K562 (cell line): ENCODE measurements around the gene TUBA1A. TPM values are rescaled to one million over a fixed set of nuclear protein-coding genes. Genes with fewer than 3 reads are reported as not detected.
A peak's percentile ranks its signal among the peaks of the same experiment; 100 is the strongest.

ENCODE experiments used
- CHAMP1 ChIP-seq: fragments of 450-650 bp; IDR thresholded peaks from 2 replicates; pipeline ENCODE4 v1.6.1; 2016; ENCODE audit warnings: mild to moderate bottlenecking
- CHD1 ChIP-seq: fragments of 200-600 bp; sonication (generic); IDR thresholded peaks from one replicate; pipeline ENCODE4 v1.6.1; 2012; ENCODE audit warnings: mild to moderate bottlenecking, moderate library complexity, low read length, inconsistent platforms
- DACH1 ChIP-seq: fragments of 450-650 bp; IDR thresholded peaks from 2 replicates; pipeline ENCODE4 v1.6.1; 2018; ENCODE audit not compliant: partially characterized antibody
- GTF2E2 ChIP-seq: fragments of 200-800 bp; sonication (Bioruptor generic); IDR thresholded peaks from 2 replicates; pipeline ENCODE4 v1.6.1; 2016; ENCODE audit warnings: missing genetic modification characterization, missing compliant biosample characterization
- HDAC6 ChIP-seq: IDR thresholded peaks from 2 replicates; pipeline ENCODE4 v1.6.1; 2012; ENCODE audit warnings: low read depth, mild to moderate bottlenecking, control low read depth, inconsistent platforms, low read length, moderate library complexity
- HMBOX1 ChIP-seq: sonication (generic); IDR thresholded peaks from 2 replicates; pipeline ENCODE4 v1.6.1; 2016
- HMG20B ChIP-seq: fragments of 250-450 bp; sonication (Bioruptor Pico); IDR thresholded peaks from 2 replicates; pipeline ENCODE4 v1.5.0; 2021; ENCODE audit warnings: mild to moderate bottlenecking
- MTA3 ChIP-seq: fragments of 450-650 bp; formaldehyde crosslinking; IDR thresholded peaks from 2 replicates; pipeline ENCODE4 v1.6.1; 2017; ENCODE audit warnings: mild to moderate bottlenecking, borderline replicate concordance
- PHF8 ChIP-seq: fragments of 200-600 bp; sonication (generic); IDR thresholded peaks from 2 replicates; pipeline ENCODE4 v1.6.1; 2012; ENCODE audit warnings: mixed run types, mild to moderate bottlenecking, inconsistent platforms, low read length, moderate library complexity, borderline replicate concordance
- POLR2G ChIP-seq: fragments of 200-400 bp; formaldehyde crosslinking; IDR thresholded peaks from 2 replicates; pipeline ENCODE4 v1.6.1; 2017; ENCODE audit warnings: low read depth, mild to moderate bottlenecking, antibody characterized with exemption, low read length, moderate library complexity
- PTBP1 ChIP-seq: fragments of 200-400 bp; formaldehyde crosslinking; IDR thresholded peaks from 2 replicates; pipeline ENCODE4 v1.6.1; 2017; ENCODE audit warnings: low read depth, low read length
- RCOR1 ChIP-seq, 2 experiments: IDR thresholded peaks; 2 replicates each; pipeline ENCODE4 v1.6.1; 2012; ENCODE audit warnings: low read depth in 2 of 2, low read length in 2 of 2, borderline replicate concordance in 1 of 2, improper control_type of control experiment in 1 of 2
- ZBTB2 ChIP-seq: fragments of 450-650 bp; IDR thresholded peaks from 2 replicates; pipeline ENCODE4 v1.6.1; 2016; ENCODE audit warnings: antibody characterized with exemption
- ZNF436 ChIP-seq: fragments of 250-450, 450-650 bp; sonication (Bioruptor Pico); formaldehyde crosslinking; IDR thresholded peaks from 2 replicates; pipeline ENCODE4 v1.7.0; 2020; ENCODE audit warnings: mild to moderate bottlenecking
- polyA plus RNA-seq, 8 experiments: library from polyadenylated mRNA; depleted of rRNA in 4 of 8; stranded (reverse) in 5 of 8; unstranded in 3 of 8; fragments of >200 nt; fragmentation: Nextera tagmentation in 2 of 8; fragmentation: Illumina TruSeq in 1 of 8; extraction: Ambion mirVana in 2 of 8; extraction: Trizol in 1 of 8; gene quantifications; 2 replicates each; pipeline versions ENCODE4 v1.2.1 to v1.2.3, GENCODE V29; 2011 to 2014; ENCODE audit warnings: inconsistent platforms in 1 of 8, missing spikeins in 1 of 8
- total RNA-seq, 7 experiments: library from RNA; depleted of rRNA in 6 of 7; stranded (reverse); fragments of >200 nt in 6 of 7; fragmentation: Illumina TruSeq in 2 of 7; extraction: Trizol in 2 of 7; gene quantifications; 2 replicates each; pipeline versions ENCODE4 v1.2.1 to v1.2.3, GENCODE V29; 2011 to 2021; ENCODE audit warnings: low replicate concordance in 1 of 7

The TUBA1A gene
- total and polyA plus RNA-seq, 9 of the 15 experiments (the other 6 are each of a cell fraction or from before 2014, with no cell fraction given) = 7.4 to 45.1 (median 11.9) TPM

GRCh38 chr12:49188201-49188915, 522 bp downstream of the TUBA1A start (continued):
- peak; percentile 75 for TF ChIP-seq POLR2G
- TF ChIP-seq CHD1 = peak; percentile 35
- peak; percentile 99 for TF ChIP-seq HDAC6
- TF ChIP-seq ZBTB2 = peak; percentile 74; the same call in 1 of the 2 replicates
- no peak for TF ChIP-seq PTBP1
- no peak for TF ChIP-seq ZNF436 (CRISPR knock-in tag)
- TF ChIP-seq MTA3 = no peak; the same call in 1 of the 2 replicates
- no peak for TF ChIP-seq DACH1
- TF ChIP-seq HMBOX1 = no peak
- TF ChIP-seq CHAMP1 = no peak
- TF ChIP-seq RCOR1 (IDR thresholded peaks at IDR 0.05; ENCODE audit: borderline replicate concordance in 1 of 2, low read depth in 2 of 2, low read length in 2 of 2) = 0 out of 4 replicates have a peak, but pooled peaks of 1 of the 2 experiments have one; percentile 3
- peak; percentile 48; the same call in 1 of the 2 replicates for TF ChIP-seq PHF8
- peak; percentile 76 for TF ChIP-seq GTF2E2
- no peak for TF ChIP-seq HMG20B
